Measurements from ENCODE around the gene RAPGEF5.

Gene RAPGEF5

GRCh38 chr7:22216832-22217475 is 140.0 kb downstream of the RAPGEF5 start:
- DNase-seq (ENCODE audit: low spot score): no peak

- no peak for DNase-seq (ENCODE audit: low spot score)
Measured at GRCh38 chr7:22216309-22216708, 140.6 kb downstream of the RAPGEF5 start.

GRCh38 chr7:22214000-22214399 is 143.0 kb downstream of the RAPGEF5 start:
- DNase-seq (ENCODE audit: low spot score): no peak

DNA sequence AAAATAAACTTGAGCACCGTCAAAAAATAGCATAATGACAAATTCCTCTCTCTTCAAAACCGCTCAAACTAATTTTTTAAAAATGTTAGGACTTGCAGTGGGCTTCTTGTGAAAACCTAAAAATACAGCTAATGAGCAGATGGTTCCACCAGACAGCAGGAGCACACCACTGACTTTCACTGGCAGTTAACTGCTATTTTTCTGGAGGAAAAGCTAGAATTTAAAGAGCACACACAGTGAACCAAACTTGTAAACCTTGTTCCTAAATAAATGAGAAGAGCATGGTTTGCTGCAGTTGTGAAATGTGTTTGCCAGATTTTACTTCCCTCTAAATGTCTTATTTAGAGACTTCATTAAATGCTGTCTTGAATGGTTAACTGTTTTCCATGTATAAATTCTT is 143.9 kb downstream of the RAPGEF5 start:
- DNase-seq (ENCODE audit: low spot score): no peak

DNA sequence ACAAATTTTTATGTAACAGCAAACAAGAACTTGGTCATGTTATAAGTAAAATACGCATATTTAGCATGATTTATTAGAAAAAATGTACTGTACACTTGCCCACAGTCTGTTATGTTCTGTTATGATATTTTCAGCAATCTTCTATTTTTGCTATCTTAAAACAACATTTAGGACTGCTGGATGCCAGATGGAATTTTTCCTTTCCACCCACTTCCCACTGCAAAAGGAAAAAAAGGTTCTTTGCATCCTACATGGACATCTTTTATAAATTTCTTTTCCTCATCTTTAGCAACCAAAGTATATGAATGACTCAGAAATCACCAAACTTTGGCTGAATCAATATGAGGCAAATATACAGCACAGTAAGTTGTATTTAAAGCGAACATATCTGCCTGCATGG is 146.0 kb downstream of the RAPGEF5 start:
- DNase-seq (ENCODE audit: low spot score): no peak

DNA sequence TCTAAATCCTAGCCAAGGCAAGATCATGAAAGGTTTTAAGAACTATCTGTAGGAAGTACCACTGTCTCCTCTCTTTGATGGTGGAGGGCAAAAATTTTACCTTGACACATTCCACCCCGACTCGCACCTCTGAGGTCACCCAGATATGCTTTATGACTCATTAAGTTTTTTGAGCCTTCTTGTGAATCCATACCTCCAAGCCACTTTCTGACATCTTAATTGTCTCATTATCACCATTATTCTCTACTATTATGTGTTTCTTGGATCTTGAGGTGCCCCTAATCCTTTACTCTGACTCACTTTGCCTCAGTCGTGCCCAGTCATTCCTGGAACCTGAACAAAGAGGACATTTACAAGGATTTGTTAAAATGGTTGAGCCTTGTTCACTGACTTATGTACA is 146.6 kb downstream of the RAPGEF5 start:
- no peak for DNase-seq (ENCODE audit: low spot score)

DNA sequence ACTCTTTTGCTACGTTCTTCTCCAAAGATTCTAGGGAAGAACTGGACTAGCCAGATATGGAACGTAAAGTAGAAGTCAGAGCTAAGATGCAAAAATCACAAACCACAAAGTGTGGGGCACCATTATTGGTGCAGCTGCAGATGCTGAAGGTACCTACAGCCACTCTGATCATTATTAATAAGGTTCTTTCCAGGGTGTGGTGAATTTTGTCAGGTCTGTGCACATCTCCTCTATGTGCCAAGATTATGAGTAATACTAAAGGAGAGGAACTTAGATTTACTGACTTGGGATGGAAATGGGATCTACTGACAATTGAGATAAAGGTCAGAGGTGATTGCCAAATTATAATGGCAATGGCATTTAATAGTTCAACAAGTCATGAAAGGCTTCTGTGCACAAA is 148.2 kb downstream of the RAPGEF5 start:
- no peak for DNase-seq (ENCODE audit: low spot score)

DNA sequence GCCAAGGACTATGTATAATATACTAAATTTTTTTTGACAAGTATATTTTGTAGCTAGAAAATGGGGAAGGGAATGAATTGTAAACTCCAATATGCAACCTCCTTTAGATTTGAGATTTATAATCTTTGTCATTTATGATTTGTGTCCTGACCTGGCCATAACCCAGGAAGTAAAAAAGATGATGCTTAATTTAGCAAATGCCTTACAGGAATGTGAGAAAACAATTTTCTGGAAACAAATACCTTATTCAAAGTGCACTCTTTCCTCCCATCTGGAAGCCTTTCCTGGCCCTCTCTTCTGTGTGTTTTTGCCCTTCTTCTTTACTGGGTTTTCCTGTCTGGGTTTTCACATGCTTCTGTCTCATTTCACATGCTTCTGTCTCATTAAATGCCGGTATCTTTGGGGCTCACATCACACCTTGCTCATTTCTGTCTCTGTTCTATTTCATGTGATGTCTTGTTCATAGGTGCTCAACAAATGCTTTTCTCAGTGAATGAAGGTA is 149.2 kb downstream of the RAPGEF5 start:
- no peak for DNase-seq (ENCODE audit: low spot score)

DNA sequence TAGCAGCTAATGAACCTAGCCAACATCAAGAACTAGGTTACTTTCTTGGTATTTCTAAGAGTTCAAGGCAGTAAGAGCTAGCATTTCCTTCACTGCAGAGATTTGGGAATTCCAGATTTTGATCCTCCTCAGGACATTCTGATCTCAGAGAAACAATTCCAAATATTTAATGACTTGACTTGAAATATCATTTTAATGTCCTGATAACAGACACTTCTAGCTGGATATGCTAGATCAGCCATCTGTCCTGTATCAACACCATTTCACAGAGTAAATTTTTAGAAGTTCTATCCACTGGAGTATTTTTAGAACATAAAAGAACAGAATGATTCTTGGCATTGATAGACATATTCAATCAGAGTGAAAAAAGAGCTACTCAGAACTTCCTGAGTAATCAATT is 151.3 kb downstream of the RAPGEF5 start:
- no peak for DNase-seq (ENCODE audit: low spot score)

- DNase-seq (ENCODE audit: low spot score): no peak
Measured at GRCh38 chr7:22204312-22204711, 152.6 kb downstream of the RAPGEF5 start.

- DNase-seq (ENCODE audit: low spot score): no peak
Measured at GRCh38 chr7:22202141-22202540, 154.8 kb downstream of the RAPGEF5 start.

DNA sequence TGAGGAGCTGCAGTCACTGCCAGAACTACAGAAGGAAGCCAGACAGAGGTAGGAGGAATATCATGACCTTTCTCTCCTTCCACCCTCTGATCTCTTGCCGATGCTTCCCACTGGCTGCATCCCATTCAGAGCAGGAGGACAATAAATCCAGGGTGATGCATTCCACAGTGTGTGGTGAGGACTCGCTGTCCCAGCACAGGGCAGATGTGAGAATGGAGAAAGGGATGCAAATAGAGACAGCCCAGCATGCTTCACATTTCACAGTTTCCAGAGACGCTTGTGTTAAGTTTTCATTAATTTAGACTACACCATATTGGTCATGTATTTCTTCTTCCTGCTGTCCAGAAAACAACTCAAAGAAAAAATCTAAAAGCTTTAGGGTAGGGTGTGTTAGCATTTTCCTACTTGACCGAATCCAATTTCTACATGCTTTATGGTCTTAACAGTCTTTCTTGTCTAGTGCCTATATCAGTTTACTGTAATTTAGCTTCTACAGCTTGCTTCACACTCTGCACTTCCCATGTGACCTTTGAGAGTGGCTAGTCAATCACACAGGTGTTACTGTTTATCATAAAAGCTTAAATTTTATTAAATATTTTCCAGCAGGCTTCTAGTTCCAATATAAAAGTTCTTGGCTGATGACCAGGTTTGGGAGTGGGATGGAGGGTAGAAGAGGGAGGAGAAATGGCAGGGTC is 155.6 kb downstream of the RAPGEF5 start:
- DNase-seq (ENCODE audit: low spot score): no peak

DNA sequence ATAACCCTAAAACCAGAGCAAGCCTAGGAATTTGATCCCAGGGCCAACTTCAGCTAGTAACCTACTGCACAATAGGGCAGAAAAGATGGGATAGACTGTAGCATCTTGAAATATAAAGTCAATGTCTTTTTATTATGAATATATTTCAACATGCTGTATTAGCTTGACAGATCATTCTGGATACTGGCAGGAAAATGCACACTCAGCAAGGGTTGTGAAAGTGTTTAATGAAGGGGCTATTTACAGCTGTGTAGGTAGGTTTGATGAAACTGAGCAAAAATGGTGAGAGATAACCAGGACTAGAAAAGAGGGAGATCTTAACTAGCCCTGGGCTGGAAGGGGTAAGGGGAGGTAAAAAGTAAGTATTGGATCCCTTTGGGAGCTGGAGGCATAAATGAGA is 156.2 kb downstream of the RAPGEF5 start:
- DNase-seq (ENCODE audit: low spot score): no peak

DNA sequence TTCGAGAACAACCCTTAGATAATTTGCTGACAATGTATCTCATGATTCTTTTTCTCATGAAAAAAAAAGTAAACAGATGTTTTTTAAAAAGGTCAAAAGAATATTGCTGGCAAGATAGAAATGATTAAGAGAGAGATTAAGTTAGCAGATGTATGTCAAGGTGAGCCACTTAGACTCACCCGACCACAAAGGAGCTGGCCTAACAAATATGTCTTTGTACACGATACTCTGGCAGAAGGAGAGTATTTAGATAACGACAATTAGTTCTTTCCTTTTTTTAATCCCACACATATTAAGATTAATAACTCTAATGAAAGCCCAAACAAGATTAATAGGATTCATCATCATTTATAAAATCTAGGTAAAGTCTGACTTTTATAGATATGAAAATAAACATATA is 156.7 kb downstream of the RAPGEF5 start:
- DNase-seq (ENCODE audit: low spot score): no peak

DNA sequence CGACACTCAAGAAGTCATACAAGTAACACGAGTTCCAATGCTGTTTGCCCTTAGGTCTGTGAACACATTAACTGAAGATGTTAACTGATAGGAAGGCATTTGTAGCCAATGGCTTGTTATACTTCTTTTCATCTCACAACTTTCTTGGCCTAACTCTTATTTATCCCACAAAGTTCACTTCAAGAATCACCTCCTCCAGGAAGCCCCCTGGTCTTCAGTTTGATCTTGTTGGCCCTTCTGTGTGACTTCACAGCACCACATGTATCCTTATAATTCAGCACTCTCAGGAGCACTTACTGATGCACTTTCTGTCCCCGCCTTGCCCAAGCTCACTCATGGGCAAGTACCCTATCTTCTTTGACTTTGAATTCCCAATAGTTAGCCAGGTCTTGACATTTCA is 159.6 kb downstream of the RAPGEF5 start:
- no peak for DNase-seq (ENCODE audit: low spot score)

GRCh38 chr7:22196429-22196828 is 160.5 kb downstream of the RAPGEF5 start:
- DNase-seq (ENCODE audit: low spot score): no peak

DNA sequence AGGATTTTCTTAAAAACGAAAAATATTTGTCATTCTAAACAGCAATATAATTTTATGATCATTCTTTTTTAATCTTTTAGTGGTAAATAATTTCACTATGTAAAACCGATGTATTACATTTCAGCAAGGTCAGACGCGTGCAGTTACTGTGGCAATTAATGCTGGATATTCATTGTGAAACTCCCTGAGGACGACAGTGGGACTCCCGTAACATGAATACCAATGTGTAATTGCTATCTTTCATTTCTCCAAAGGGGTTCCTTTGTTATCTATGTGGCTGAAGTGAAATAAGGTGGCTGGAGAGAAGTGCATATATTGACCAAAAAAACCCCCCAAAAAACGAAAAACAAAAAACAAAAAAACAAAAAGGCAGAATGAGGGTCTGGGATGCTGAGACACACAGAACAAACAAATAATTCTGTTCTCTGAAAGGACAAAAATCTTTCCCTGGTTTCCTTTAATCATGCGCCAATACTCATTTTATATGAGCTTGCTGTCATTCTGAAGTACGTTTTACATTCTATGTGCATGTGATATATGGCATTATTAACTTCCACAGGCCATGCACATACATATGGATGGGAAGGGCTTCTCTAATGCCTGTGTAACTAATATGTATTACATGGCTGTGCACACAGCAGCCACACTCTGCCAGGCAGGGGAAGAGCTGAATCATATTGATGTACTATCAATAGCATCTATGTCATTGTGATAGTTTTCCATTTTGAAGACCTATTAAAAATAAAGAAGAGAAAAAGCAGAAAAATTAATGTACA is 161.4 kb downstream of the RAPGEF5 start:
- no peak for DNase-seq (ENCODE audit: low spot score)

GRCh38 chr7:22194658-22195273 is 162.2 kb downstream of the RAPGEF5 start:
- no peak for DNase-seq (ENCODE audit: low spot score)

DNA sequence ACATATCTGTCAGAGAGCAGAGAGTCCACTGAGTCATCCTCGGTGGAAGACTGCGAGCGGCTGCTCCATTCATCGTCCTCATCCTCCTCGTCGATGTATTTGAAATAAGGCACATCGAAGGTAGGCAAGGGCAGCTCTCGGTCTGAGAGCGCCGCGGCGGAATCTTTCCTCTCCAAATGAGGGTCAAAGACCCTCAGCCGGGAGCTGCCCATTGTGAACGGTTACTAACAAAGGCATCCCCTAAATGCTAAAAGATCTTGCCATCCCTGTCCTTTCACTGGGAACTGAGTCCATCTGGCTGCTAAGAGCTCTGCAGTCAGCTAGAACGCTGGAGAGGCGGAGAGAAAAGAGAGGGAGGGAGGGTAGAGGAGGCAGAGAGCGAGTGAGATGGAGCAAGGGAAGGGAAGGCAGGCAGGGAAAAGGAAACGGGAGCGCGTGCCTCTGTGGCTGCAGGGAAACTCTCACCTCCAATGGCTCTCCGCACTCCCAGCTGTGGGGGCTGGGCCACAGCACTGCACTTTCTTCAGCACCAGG is 163.4 kb downstream of the RAPGEF5 start:
- no peak for DNase-seq (ENCODE audit: low spot score)

- no peak for DNase-seq (ENCODE audit: low spot score)
Measured at GRCh38 chr7:22192801-22193200, 164.2 kb downstream of the RAPGEF5 start.

GRCh38 chr7:22190736-22191135 is 166.2 kb downstream of the RAPGEF5 start:
- DNase-seq (ENCODE audit: low spot score): no peak

- DNase-seq (ENCODE audit: low spot score): no peak
Measured at GRCh38 chr7:22189741-22190140, 167.2 kb downstream of the RAPGEF5 start.
